B cell (primary cell): ENCODE measurements around the gene KDELR3. TPM values are rescaled to one million over a fixed set of nuclear protein-coding genes. Genes with fewer than 3 reads are reported as not detected.

Experiments used
- ATAC-seq: fragments of 200-7000 bp; cut with Tn5 transposase; one replicate; pipeline ENCODE4 v1.10.0; 2021; ENCODE audit warnings: low read depth, mild to moderate bottlenecking, moderate number of reproducible peaks, moderate library complexity
- CTCF ChIA-PET: fragments of 350-600 bp; sonication (Branson Sonifier 250); formaldehyde crosslinking; loops from one replicate; lab custom pipeline; 2021; ENCODE audit warnings: antibody characterized with exemption, inconsistent platforms; lab: Charles Lee
- POLR2A ChIA-PET: fragments of 350-600 bp; sonication (Branson Sonifier 250); formaldehyde crosslinking; loops from one replicate; lab custom pipeline; 2021; ENCODE audit warnings: antibody characterized with exemption; lab: Charles Lee
- DNase-seq: peaks from one replicate; pipeline ENCODE4 v3.0.0; 2013
- H2AFZ ChIP-seq: 2 replicates; pipeline ENCODE4 v1.6.1; 2012; ENCODE audit warnings: mild to moderate bottlenecking, low read depth, low read length; ENCODE audit not compliant: insufficient read depth, poor library complexity, severe bottlenecking
- H3K27ac ChIP-seq, 2 donors: 1 replicate in 1 of 2; 2 replicates in 1 of 2; pipeline ENCODE4 v1.5.1; 2012 to 2013; ENCODE audit warnings: low read length in 2 of 2, mild to moderate bottlenecking in 2 of 2, moderate library complexity in 1 of 2
- H3K27me3 ChIP-seq, 4 experiments: fragments of 200-600 bp in 1 of 4; sonication (generic) in 1 of 4; replicated peaks in 1 of 4; 1 replicate in 2 of 4; 2 replicates in 2 of 4; pipeline versions ENCODE4 v1.6.1 to v1.7.0; 2013 to 2016; ENCODE audit warnings: low read length in 3 of 4, mild to moderate bottlenecking in 2 of 4, mixed read lengths in 1 of 4, moderate library complexity in 1 of 4; ENCODE audit not compliant: insufficient read depth in 4 of 4, control insufficient read depth in 3 of 4; ENCODE audit errors: control extremely low read depth in 1 of 4
- H3K36me3 ChIP-seq, 2 experiments: replicated peaks in 1 of 2; 1 replicate in 1 of 2; 2 replicates in 1 of 2; pipeline versions ENCODE4 v1.6.1 to v1.7.1; 2013; ENCODE audit warnings: low read length in 1 of 2; ENCODE audit not compliant: insufficient read depth in 2 of 2, control insufficient read depth in 1 of 2; ENCODE audit errors: control extremely low read depth in 1 of 2, extremely low read depth in 1 of 2
- H3K4me1 ChIP-seq, 2 donors: fragments of 200-600 bp in 1 of 2; sonication (generic) in 1 of 2; 1 replicate in 1 of 2; 2 replicates in 1 of 2; pipeline versions ENCODE4 v1.5.1 to v1.6.1; 2013 to 2017; ENCODE audit warnings: low read length in 2 of 2; ENCODE audit not compliant: control insufficient read depth in 2 of 2, insufficient read depth in 2 of 2
- H3K4me2 ChIP-seq: replicated peaks from 2 replicates; pipeline ENCODE3; 2012; ENCODE audit warnings: mild to moderate bottlenecking, low read depth, low read length; ENCODE audit not compliant: poor library complexity, severe bottlenecking
- H3K4me3 ChIP-seq, 5 experiments: fragments of 200-600 bp in 1 of 5; sonication (generic) in 1 of 5; 1 replicate in 3 of 5; 2 replicates in 2 of 5; pipeline versions ENCODE4 v1.5.1 to v1.7.0; 2011 to 2016; ENCODE audit warnings: low read length in 4 of 5, mild to moderate bottlenecking in 4 of 5, low read depth in 2 of 5, control low read depth in 1 of 5, moderate library complexity in 1 of 5; ENCODE audit not compliant: insufficient read depth in 1 of 5; ENCODE audit errors: control extremely low read depth in 1 of 5, extremely low read depth in 1 of 5
- H3K79me2 ChIP-seq: fragments of 200-600 bp; sonication (generic); one replicate; pipeline ENCODE4 v1.6.0; 2016; ENCODE audit warnings: low read length; ENCODE audit not compliant: control insufficient read depth, insufficient read depth
- H3K9ac ChIP-seq: fragments of 200-600 bp; sonication (generic); 2 replicates; pipeline ENCODE4 v1.6.1; 2017; ENCODE audit warnings: mild to moderate bottlenecking, low read length, moderate library complexity
- H3K9me3 ChIP-seq, 3 donors: one replicate each; pipeline versions ENCODE4 v1.6.1 to v1.7.1; 2013; ENCODE audit warnings: low read length in 2 of 3; ENCODE audit not compliant: control insufficient read depth in 2 of 3, insufficient read depth in 1 of 3; ENCODE audit errors: control extremely low read depth in 1 of 3
- H4K20me1 ChIP-seq: 2 replicates; pipeline ENCODE4 v1.6.0; 2012; ENCODE audit warnings: mild to moderate bottlenecking, low read length; ENCODE audit not compliant: insufficient read depth, control insufficient read depth, poor library complexity, severe bottlenecking
- H3K27ac Mint-ChIP-seq: one replicate; pipeline ENCODE4 v1.8.0; 2021; ENCODE audit warnings: mixed read lengths
- H3K27me3 Mint-ChIP-seq: one replicate; pipeline ENCODE4 v1.8.0; 2021; ENCODE audit warnings: mixed read lengths
- H3K4me1 Mint-ChIP-seq: one replicate; pipeline ENCODE4 v1.8.0; 2021; ENCODE audit warnings: mixed read lengths
- H3K4me3 Mint-ChIP-seq: one replicate; pipeline ENCODE4 v1.8.0; 2021; ENCODE audit warnings: mixed read lengths
- H3K9me3 Mint-ChIP-seq: one replicate; pipeline ENCODE4 v1.8.0; 2022; ENCODE audit warnings: mixed read lengths; ENCODE audit not compliant: insufficient read depth
- EZH2 ChIP-seq: IDR thresholded peaks from 2 replicates; pipeline ENCODE4 v1.6.1; 2012; ENCODE audit warnings: borderline replicate concordance, low read depth, mild to moderate bottlenecking, moderate library complexity, low read length; ENCODE audit not compliant: insufficient read depth, poor library complexity, severe bottlenecking
- WGBS: methylation state at CpG from one replicate; pipeline ENCODE4 v1.1.5; 2013; ENCODE audit warnings: missing lambda C conversion rate; ENCODE audit not compliant: insufficient coverage; 5-methylcytosine and 5-hydroxymethylcytosine counted together
- intact Hi-C: fragments of 100-400 bp; cut with micrococcal nuclease; formaldehyde crosslinking; loops from one replicate; pipeline ENCODE4 v1.10.0; 2022
- polyA plus RNA-seq: library from polyadenylated mRNA; depleted of rRNA; stranded (reverse); fragments of >200 nt; gene quantifications from 2 replicates; pipeline ENCODE4 v1.2.3, GENCODE V29; 2012
- total RNA-seq, 2 donors: library from RNA; stranded (reverse); fragments of 120-200 nt in 1 of 2; gene quantifications; 1 replicate in 1 of 2; 2 replicates in 1 of 2; pipeline versions ENCODE4 v1.2.3 to v1.2.4, GENCODE V29; 2013 to 2022
- TF ChIP-seq, protein P1 (sequence below): fragments of 200-600 bp; IDR thresholded peaks from one replicate; pipeline ENCODE4 v1.8.0; 2022; ENCODE audit warnings: antibody characterized with exemption, mild to moderate bottlenecking

Gene KDELR3
- total and polyA plus RNA-seq, 2 donors (not counting 1 experiment from before 2014, with no cell fraction given): not detected

DNA sequence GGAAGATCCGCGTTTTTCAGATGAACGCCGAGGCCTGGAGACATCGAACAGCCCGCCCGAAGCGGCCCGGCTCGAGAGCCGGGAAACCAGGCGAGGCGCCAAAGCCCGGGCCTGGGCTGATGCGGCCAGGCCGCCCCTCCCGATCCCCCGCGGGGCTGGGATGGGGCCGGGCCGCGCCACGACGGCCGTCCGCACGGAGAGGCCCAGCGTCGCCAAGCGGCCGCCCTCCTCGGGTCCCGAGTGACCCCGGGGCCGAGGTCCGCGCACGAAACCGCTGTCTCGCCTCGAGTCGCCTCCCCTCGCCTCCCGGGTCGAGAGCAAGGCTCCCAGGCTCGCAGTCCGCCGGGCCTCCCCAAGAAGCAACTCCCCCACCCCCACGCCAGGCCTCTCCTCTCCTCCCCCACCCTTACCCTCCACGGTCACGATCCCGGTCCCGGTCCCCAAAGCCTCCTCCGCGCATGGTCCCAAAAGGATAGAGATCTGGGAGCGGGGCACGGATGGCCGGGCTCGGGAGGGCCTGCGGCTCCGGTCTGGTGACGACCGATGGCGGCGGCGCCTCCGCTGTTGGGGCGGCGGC is 37.7 kb downstream of the KDELR3 start:
- DNase-seq (no peak), ATAC-seq (peak; percentile 14)
- Histone ChIP-seq H3K9ac (peak overlapping the region; percentile 99), H3K9me3 (peaks cover 0 to 9% (median 0%) of the 10 kb centered on the region in 3 donors), H4K20me1 (peaks cover 16% of the 10 kb centered on the region), H3K4me3 (peak overlapping the region; percentile 78 to 99 (median 93)), H3K27me3 (no peaks in the 10 kb centered on the region), H3K4me1 (peaks cover 39 to 43% of the 10 kb centered on the region in 2 donors), H3K79me2 (peaks cover 81% of the 10 kb centered on the region), H2AFZ (peak overlapping the region; percentile 80), H3K4me2 (peak overlapping the region; percentile 91), H3K36me3 (peaks cover 0 to 36% of the 10 kb centered on the region in 2 experiments), H3K27ac (peak overlapping the region; percentile 98)
- peak overlapping the region; percentile 99 for H3K4me3 Mint-ChIP-seq
- POLR2A ChIA-PET: no interaction called here
- TF ChIP-seq, protein P1, sequence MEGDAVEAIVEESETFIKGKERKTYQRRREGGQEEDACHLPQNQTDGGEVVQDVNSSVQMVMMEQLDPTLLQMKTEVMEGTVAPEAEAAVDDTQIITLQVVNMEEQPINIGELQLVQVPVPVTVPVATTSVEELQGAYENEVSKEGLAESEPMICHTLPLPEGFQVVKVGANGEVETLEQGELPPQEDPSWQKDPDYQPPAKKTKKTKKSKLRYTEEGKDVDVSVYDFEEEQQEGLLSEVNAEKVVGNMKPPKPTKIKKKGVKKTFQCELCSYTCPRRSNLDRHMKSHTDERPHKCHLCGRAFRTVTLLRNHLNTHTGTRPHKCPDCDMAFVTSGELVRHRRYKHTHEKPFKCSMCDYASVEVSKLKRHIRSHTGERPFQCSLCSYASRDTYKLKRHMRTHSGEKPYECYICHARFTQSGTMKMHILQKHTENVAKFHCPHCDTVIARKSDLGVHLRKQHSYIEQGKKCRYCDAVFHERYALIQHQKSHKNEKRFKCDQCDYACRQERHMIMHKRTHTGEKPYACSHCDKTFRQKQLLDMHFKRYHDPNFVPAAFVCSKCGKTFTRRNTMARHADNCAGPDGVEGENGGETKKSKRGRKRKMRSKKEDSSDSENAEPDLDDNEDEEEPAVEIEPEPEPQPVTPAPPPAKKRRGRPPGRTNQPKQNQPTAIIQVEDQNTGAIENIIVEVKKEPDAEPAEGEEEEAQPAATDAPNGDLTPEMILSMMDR: no peak
- TF ChIP-seq EZH2: no peak
- no peaks in the 10 kb centered on the region for H3K9me3 Mint-ChIP-seq
- H3K27ac Mint-ChIP-seq: peak overlapping the region; percentile 100
- H3K27me3 Mint-ChIP-seq: no peaks in the 10 kb centered on the region
- WGBS: under 1% methylated on average over 69 of the region's 69 CpGs
- intact Hi-C loops: loop anchor here (1.0 to 10.0 kb wide), 8 partner anchors 65 to 901 kb away; partner anchors contain the start of genes CBY1, CSNK1E, DMC1 and FAM227A
- CTCF ChIA-PET: no interaction called here
- H3K4me1 Mint-ChIP-seq: peaks cover 56% of the 10 kb centered on the region
